Smooth muscle cell (in vitro differentiated cells): Measurements from ENCODE around the gene CCDC40. TPM values are rescaled to one million over a fixed set of nuclear protein-coding genes. Genes with fewer than 3 reads are reported as not detected.

Experiments used
- DNase-seq: peaks from one replicate; lab custom pipeline; 2025; ENCODE audit not compliant: unreplicated experiment; lab: John Stamatoyannopoulos, UW
- H2AFZ ChIP-seq: fragments of 200-600 bp; sonication (generic); 2 replicates; pipeline ENCODE4 v1.6.0; 2016; ENCODE audit warnings: antibody characterized with exemption, low read depth, mild to moderate bottlenecking
- H3F3A ChIP-seq: fragments of 200-600 bp; sonication (generic); 2 replicates; pipeline ENCODE4 v1.6.0; 2017; ENCODE audit warnings: antibody characterized with exemption, low read depth
- H3K27ac ChIP-seq: fragments of 200-600 bp; sonication (generic); 2 replicates; pipeline ENCODE4 v1.5.1; 2016; ENCODE audit warnings: low read depth, mild to moderate bottlenecking
- H3K27me3 ChIP-seq: fragments of 200-600 bp; sonication (generic); 2 replicates; pipeline ENCODE4 v1.6.1; 2016; ENCODE audit warnings: low read depth, mild to moderate bottlenecking
- H3K36me3 ChIP-seq: fragments of 200-600 bp; sonication (generic); 2 replicates; pipeline ENCODE4 v1.5.1; 2016; ENCODE audit warnings: low read depth
- H3K4me1 ChIP-seq: fragments of 200-600 bp; sonication (generic); 2 replicates; pipeline ENCODE4 v1.5.1; 2016; ENCODE audit warnings: low read depth
- H3K4me2 ChIP-seq: fragments of 200-600 bp; sonication (generic); 2 replicates; pipeline ENCODE4 v1.6.0; 2016; ENCODE audit warnings: mild to moderate bottlenecking
- H3K4me3 ChIP-seq: fragments of 200-600 bp; sonication (generic); 2 replicates; pipeline ENCODE4 v1.5.1; 2016; ENCODE audit warnings: mild to moderate bottlenecking
- H3K79me2 ChIP-seq: fragments of 200-600 bp; sonication (generic); 2 replicates; pipeline ENCODE4 v1.6.0; 2016; ENCODE audit warnings: low read depth, mild to moderate bottlenecking
- H3K9ac ChIP-seq: fragments of 200-600 bp; sonication (generic); 2 replicates; pipeline ENCODE4 v1.6.0; 2016; ENCODE audit warnings: low read depth
- H3K9me3 ChIP-seq: fragments of 200-600 bp; sonication (generic); replicated peaks from 2 replicates; pipeline ENCODE4 v1.5.1; 2016; ENCODE audit warnings: low read depth
- H4K20me1 ChIP-seq: fragments of 200-600 bp; sonication (generic); 2 replicates; pipeline ENCODE4 v1.6.0; 2016; ENCODE audit warnings: low read depth
- CTCF ChIP-seq: fragments of 200-600 bp; sonication (generic); IDR thresholded peaks from 2 replicates; pipeline ENCODE4 v1.5.1; 2017; ENCODE audit warnings: borderline replicate concordance, mild to moderate bottlenecking, antibody characterized with exemption; ENCODE audit not compliant: insufficient read depth, poor library complexity, severe bottlenecking
- WGBS: methylation state at CpG from one replicate; pipeline ENCODE4 v1.1.7; 2016; ENCODE audit warnings: low lambda C conversion rate; 5-methylcytosine and 5-hydroxymethylcytosine counted together
- polyA plus RNA-seq: library from polyadenylated mRNA; unstranded; fragments of >200 nt; fragmentation: Nextera tagmentation; extraction: Ambion mirVana; gene quantifications from 2 replicates; pipeline ENCODE4 v1.2.1, GENCODE V29; 2016
- total RNA-seq: library from RNA; depleted of rRNA; stranded (reverse); fragments of >200 nt; gene quantifications from 2 replicates; pipeline ENCODE4 v1.2.3, GENCODE V29; 2014

Gene CCDC40
- total and polyA plus RNA-seq, 2 experiments from 2014 or later = 0.81 to 5.9 TPM

DNA sequence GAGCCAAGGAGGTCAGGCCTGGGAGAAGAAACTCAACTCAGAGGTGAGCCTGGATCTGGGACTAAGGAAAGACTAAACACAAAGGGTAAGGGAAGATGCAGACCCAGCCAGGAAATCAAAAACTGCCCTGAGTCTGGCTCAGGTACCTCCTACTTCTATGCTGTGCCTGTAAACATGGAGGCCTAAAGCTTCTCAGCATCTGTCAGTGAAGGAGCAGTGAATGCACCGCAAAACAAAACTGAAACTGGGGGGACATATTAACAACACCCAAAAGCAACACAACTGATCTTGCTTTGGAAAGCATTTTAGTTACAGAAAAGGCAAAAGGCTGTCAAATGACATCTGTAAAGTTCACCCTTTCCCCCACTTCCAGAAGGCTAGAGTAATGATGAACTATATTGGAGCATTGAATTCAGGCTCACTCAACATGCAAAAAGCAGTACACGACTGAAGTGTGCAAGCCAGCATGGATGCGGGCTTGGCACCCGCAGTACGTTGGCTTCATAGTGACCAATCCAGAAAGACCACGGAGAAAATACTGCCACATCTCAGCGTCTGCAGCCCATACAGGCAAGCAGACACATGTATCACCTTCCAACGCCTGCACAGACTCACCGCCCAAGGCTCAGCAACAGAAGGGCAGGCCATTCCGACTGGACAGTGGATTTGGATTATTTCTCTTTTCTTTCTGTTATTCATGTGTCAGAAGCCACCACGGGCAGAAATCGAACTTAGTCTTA lies 4.6 kb upstream of the CCDC40 start:
- 90% methylated on average over 12 of the region's 12 CpGs for WGBS
- Histone ChIP-seq H2AFZ (no peak overlapping the region), H3K27me3 (no peaks in the 10 kb centered on the region), H3K27ac (no peak overlapping the region), H3K36me3 (no peaks in the 10 kb centered on the region), H3K4me1 (peaks cover 4% of the 10 kb centered on the region), H3K79me2 (peaks cover 77% of the 10 kb centered on the region), H3K4me3 (no peak overlapping the region), H3K4me2 (no peak overlapping the region), H4K20me1 (peaks cover 81% of the 10 kb centered on the region), H3K9ac (no peak overlapping the region), H3F3A (no peaks in the 10 kb centered on the region), H3K9me3 (no peaks in the 10 kb centered on the region)
- DNase-seq = no peak
- TF ChIP-seq CTCF = no peak

GRCh38 chr17:80032614-80033171 lies 3.7 kb upstream of the CCDC40 start:
- DNase-seq = no peak
- H3K27me3 ChIP-seq = no peaks in the 10 kb centered on the region
- H3K79me2 ChIP-seq = peaks cover 71% of the 10 kb centered on the region
- no peaks in the 10 kb centered on the region for H3K9me3 ChIP-seq
- TF ChIP-seq CTCF = no peak
- peaks cover 4% of the 10 kb centered on the region for H3K4me1 ChIP-seq
- no peaks in the 10 kb centered on the region for H3F3A ChIP-seq
- no peak overlapping the region for H3K4me2 ChIP-seq
- no peak overlapping the region for H2AFZ ChIP-seq
- H3K4me3 ChIP-seq = no peak overlapping the region
- no peak overlapping the region for H3K9ac ChIP-seq
- peaks cover 72% of the 10 kb centered on the region for H4K20me1 ChIP-seq
- no peak overlapping the region for H3K27ac ChIP-seq
- H3K36me3 ChIP-seq = no peaks in the 10 kb centered on the region
- 83% methylated on average over 9 of the region's 9 CpGs for WGBS

DNA sequence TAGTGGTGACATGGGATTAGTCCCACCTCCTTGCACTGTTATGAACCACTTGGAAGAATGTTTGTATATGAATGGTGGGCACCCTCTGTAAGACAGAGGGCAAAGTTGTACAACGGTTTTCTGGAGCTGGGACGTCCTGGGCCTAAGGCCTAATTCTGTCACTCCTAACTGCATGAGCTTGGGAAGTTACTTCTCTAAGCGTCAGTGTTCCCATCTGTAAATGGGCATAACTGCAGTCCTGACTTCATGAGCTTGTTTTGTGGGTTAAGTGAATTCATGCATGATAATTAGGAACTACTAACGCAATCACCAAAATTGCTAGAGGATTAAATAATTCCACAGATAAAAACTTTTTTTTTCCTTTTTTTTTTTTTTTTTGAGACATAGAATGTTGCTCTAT lies 2.6 kb upstream of the CCDC40 start:
- H3K36me3 ChIP-seq = no peaks in the 10 kb centered on the region
- 95% methylated on average over 4 of the region's 4 CpGs for WGBS
- H3K9ac ChIP-seq = no peak overlapping the region
- H3F3A ChIP-seq = no peaks in the 10 kb centered on the region
- no peak overlapping the region for H3K4me3 ChIP-seq
- H2AFZ ChIP-seq = no peak overlapping the region
- H3K4me1 ChIP-seq = peaks cover 4% of the 10 kb centered on the region
- no peak overlapping the region for H3K4me2 ChIP-seq
- no peaks in the 10 kb centered on the region for H3K27me3 ChIP-seq
- H3K27ac ChIP-seq = no peak overlapping the region
- H3K9me3 ChIP-seq = no peaks in the 10 kb centered on the region
- H3K79me2 ChIP-seq = peaks cover 60% of the 10 kb centered on the region
- peaks cover 61% of the 10 kb centered on the region for H4K20me1 ChIP-seq
- no peak for TF ChIP-seq CTCF
- DNase-seq = no peak
